Left kidney (tissue), 2 donors: ENCODE measurements around the gene TEX2. TPM values are rescaled to one million over a fixed set of nuclear protein-coding genes. Genes with fewer than 3 reads are reported as not detected.
"Not testable (repeated sequence)": the region's sequence is repeated elsewhere in the genome, so short reads cannot be mapped to it uniquely, and the experiment has no call there.

Source experiments
- DNase-seq: peaks from one replicate; pipeline ENCODE4 v3.0.0-alpha.2; 2013
- polyA plus RNA-seq: library from polyadenylated mRNA; unstranded; fragments of 120-200 nt; gene quantifications from one replicate; pipeline ENCODE4 v1.2.1, GENCODE V29; 2013; ENCODE audit not compliant: insufficient read length

TEX2 gene
- polyA plus RNA-seq, 1 donor, result 27.5 TPM

- DNase-seq, result no peak
These were observed 79.2 kb downstream of the TEX2 start for GRCh38 chr17:64183815-64184214.

DNA sequence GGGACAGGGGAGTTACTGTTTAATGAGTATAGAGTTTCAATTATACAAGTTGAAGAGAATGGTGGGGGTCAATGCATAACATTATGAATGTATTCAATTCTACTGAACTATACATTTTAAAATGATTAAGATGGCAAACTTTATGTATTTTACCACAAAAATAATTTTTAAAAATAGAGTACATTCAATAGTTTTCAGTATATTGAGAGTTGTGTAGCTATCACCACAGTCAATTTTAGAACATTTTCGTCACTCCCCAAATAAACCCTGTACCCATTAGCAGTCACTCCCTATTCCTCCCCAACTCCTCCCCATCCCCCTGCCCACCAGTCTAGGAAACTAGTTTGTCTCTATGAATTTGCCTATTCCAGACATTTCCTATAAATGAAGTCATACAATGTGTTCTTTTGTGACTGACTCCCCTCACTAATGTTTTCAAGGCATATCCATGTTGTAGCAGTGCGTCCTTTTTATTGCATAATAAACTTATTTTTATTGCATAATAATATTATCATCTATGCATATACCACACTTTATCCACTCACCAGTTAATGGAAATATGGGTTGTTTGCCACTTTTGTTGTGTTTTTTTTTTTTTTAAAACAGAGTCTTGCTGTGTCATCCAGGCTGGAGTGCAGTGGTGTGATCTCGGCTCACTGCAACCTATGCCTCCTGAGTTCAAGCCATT lies 80.6 kb downstream of the TEX2 start:
- DNase-seq, result no peak

GRCh38 chr17:64180089-64181073 lies 82.7 kb downstream of the TEX2 start:
- no peak for DNase-seq

GRCh38 chr17:64179024-64179423 lies 84.0 kb downstream of the TEX2 start:
- DNase-seq, result not testable (repeated sequence)

DNA sequence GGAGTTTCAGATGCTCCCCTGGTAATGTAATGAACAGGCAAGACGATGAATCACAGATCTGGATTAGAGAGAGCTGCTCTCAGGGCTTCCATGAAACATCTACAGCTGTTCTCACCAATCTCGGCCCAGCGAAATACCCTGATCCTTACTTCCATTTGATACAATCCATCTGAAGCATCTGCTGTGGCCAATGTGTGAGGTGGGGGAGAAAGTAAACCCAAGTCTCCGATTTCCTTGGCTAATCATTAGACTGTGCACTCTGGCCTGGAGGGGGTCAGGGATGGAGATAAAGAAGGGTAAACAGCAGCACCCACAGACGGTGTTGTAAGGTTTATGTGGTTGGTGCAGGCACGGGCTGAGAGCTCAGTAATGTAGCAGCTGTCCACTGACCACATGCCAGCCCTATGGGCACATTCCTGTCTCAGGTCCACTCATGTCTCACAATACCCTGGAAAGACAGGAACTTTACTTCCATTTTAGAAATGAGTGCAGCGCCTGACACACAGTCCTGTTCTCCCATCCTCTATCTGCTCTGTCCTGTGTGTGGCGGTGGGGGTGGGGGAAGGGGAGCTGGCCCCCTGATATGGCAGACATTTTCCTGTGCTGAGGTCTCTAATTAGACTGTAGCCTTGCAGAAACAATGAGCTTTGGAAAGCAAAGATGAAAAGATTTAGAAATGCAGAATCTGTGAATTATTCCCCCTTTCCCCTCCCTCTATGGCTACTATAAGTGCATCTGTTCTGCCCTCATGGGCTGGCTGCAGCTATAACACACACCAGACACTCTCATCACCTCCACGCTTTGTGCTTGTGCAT lies 84.8 kb downstream of the TEX2 start:
- DNase-seq, result no peak

DNA sequence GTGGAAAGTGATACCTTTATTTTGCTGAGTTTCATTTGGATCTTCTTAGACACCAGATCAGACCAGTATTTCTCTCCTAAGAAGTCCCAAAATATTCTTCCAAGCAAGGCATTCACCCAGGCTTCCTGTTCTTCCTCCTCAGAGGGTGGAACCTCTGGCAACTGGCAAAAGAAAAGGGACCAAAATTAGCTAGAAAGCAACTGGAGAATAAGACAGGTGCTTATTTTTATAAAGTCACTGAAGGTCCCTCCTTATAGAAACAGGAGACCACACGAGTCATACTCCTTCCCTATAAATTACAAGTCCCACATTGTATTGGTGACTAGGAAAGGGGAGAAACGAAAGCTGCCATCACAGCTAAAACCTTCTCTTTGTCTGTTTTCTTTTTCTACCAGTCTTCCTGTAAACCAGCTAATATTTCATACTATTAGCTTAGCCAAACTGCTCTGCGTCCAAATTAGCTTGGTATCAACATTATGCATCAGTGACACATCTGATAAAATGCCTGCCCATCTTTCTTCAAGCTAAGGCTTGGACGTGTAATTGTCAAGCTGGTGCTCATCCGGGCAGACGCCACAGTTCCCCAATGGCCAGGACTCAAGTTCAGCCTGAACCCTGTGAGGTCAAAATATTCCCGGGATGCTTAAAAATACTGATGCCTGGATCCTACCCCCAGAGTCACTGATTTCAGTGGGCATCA lies 85.6 kb downstream of the TEX2 start:
- DNase-seq, result no peak

GRCh38 chr17:64176556-64176955 lies 86.5 kb downstream of the TEX2 start:
- DNase-seq, result no peak

DNA sequence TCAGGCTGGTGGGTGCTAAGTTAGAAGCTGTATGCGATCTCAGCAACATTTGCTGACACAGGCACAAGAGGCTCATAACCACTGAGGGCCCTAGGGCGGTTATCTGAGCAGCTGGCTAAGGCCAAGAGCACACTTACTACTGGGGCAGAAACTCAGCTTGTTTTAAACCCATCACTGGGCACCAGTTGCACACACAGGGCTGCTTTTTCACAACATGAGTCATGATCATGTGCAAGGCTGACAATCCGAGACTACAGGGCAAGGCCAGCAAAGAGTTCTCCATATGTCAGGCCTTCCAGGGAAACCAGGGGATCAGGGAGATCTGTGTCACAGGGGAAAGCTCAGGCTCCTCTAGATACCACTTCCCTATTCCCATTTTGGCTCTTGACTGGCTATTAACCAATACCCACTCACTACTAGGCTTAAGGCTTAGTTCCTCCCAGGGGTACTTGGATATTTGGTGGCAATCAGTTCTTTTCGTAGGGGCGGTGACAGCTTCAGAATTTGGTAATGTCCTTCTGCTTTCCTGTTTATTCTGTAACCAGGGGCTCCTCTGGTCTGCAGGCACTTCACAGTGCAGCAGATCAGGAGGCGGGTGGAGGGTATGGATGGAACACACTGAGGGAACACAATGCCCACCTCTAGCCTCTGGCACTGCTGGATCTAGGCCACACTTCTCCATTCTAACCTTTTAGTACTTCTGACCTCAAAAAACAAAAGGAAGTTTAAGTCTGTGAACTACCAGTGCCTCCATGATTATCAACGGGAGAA lies 88.2 kb downstream of the TEX2 start:
- no peak for DNase-seq

- no peak for DNase-seq
These were observed 89.4 kb downstream of the TEX2 start for GRCh38 chr17:64173646-64174045.

GRCh38 chr17:64172510-64172909 lies 90.5 kb downstream of the TEX2 start:
- DNase-seq, result no peak

DNA sequence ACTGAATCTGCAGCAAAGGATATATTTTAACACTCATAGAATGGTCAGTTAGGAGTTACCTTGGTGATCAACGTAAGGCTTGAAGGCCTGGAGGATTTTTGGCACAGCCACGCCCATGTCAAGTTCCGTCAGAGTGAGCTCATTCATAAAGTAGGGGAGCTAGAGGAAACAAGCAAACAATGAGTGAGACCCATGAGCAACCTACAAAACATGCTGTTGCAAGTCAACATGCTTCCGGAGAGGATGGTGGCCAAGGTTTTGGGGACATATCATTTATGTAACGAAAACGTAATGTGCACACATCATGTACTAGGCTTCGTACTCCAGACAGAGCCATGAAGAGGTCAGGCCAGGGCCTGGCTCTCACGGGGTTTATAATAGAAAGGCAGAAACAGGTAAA lies 92.0 kb downstream of the TEX2 start:
- DNase-seq, result no peak

- no peak for DNase-seq
These were observed 92.8 kb downstream of the TEX2 start for GRCh38 chr17:64170286-64170685.

- DNase-seq, result not testable (repeated sequence)
These were observed 95.4 kb downstream of the TEX2 start for GRCh38 chr17:64167666-64168065.

GRCh38 chr17:64166876-64167275 lies 96.2 kb downstream of the TEX2 start:
- no peak for DNase-seq

- DNase-seq, result no peak
These were observed 97.7 kb downstream of the TEX2 start for GRCh38 chr17:64165347-64165746.

DNA sequence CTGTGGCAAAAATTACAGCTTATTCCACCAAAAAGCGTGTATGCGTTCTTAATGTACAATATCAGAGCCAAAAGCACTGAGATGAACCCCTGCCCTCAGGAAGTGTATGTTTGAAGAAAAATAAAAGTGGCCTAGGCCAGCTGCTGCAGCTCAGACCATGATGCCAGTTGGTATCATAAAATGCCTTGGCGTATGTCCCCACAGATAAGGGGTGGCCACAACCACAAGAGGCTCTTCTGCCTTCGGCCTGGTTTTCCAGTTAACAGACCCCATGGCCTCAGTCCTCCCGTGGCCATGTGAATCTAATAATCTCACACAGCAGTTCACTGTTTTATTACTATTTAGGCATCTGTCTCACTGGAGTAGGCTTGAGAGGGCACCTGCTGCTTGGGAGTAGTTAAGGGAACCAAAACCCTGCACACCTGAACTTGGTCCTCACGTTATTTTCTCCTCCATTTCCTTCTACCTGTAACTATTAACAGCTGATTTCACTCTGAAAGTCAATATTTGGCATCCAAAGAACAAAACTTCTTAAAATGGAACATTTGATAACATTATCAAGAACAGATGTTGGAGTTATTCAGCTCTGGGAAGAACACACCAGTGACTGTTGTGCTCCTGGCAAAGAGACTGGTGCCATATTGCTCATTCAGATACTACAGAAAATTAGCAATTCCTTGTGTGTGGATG lies 98.3 kb downstream of the TEX2 start:
- DNase-seq, result no peak

DNA sequence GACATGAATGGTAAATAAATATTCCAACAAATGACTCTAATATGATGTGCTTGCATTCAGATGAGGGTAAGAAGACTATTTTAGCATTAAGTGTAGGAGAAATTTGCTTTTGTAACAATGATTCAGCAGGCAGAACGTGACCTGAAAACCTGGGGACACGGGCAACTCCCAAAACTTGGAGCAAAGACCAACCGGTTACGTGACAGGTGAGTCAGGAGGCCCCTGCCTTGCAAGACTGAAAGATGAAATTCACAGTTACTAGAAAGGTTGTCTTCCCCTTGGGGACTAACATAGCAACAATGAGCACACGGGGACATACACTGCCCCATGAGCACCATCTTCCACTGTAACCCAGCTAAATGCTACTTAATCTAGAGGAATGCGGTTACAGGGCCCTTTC lies 99.6 kb downstream of the TEX2 start:
- no peak for DNase-seq

GRCh38 chr17:64162554-64162953 lies 100.5 kb downstream of the TEX2 start:
- no peak for DNase-seq

GRCh38 chr17:64161380-64162176 lies 101.5 kb downstream of the TEX2 start:
- DNase-seq, result no peak

DNA sequence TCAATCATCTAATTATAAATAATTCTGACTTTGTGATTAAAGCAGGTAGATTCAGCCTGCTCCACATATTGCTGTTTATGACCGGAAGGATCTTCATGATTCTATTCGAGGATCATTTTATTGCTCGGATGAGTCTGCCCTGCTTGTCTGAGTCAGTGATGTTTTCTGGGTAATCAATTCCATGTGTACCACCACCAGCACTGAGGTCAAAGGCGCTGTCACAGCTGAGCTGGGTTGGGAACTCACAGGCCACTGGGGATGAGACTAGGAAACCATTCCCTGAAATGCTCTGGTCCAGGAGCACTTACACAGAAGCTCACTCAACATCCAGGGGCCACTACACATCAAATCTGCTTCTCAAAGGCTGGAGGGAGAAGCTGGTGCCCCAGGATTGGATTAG lies 102.7 kb downstream of the TEX2 start:
- no peak for DNase-seq
